Lung (tissue), 12 donors: ENCODE results near the gene ZNF771. TPM values are rescaled to one million over a fixed set of nuclear protein-coding genes. Genes with fewer than 3 reads are reported as not detected.

ENCODE experiments used
- ATAC-seq: fragments of 200-7000 bp; cut with Tn5 transposase; one replicate; pipeline ENCODE4 v1.9.1; 2020; ENCODE audit warnings: moderate number of reproducible peaks; ENCODE audit not compliant: insufficient read depth, low FRiP score
- DNase-seq, 3 donors: peaks; one replicate each; pipeline ENCODE4 v3.0.0-alpha.2; 2013 to 2017
- H3K27ac ChIP-seq, 2 donors: one replicate each; pipeline ENCODE4 v1.5.1; 2013; ENCODE audit warnings: mild to moderate bottlenecking in 2 of 2, moderate library complexity in 2 of 2, control low read depth in 1 of 2, inconsistent platforms in 1 of 2, low read depth in 1 of 2, low read length in 1 of 2
- H3K27me3 ChIP-seq, 3 donors: one replicate each; pipeline ENCODE4 v1.5.1; 2013; ENCODE audit warnings: low read length in 2 of 3; ENCODE audit not compliant: control insufficient read depth in 3 of 3, insufficient read depth in 3 of 3
- H3K36me3 ChIP-seq, 4 donors: one replicate each; pipeline ENCODE4 v1.5.1; 2013; ENCODE audit warnings: low read length in 4 of 4, mild to moderate bottlenecking in 1 of 4, moderate library complexity in 1 of 4; ENCODE audit not compliant: control insufficient read depth in 4 of 4, insufficient read depth in 4 of 4
- H3K4me1 ChIP-seq, 5 donors: one replicate each; pipeline ENCODE4 v1.5.1; 2013; ENCODE audit warnings: low read length in 5 of 5, mild to moderate bottlenecking in 2 of 5, moderate library complexity in 1 of 5; ENCODE audit not compliant: control insufficient read depth in 5 of 5, insufficient read depth in 5 of 5
- H3K4me3 ChIP-seq: one replicate; pipeline ENCODE4 v1.5.1; 2013; ENCODE audit warnings: mild to moderate bottlenecking, control low read depth, moderate library complexity
- H3K9ac ChIP-seq, 2 donors: one replicate each; pipeline ENCODE4 v1.5.1; 2013; ENCODE audit warnings: low read length in 2 of 2, control low read depth in 1 of 2; ENCODE audit not compliant: insufficient read depth in 1 of 2
- H3K9me3 ChIP-seq, 4 donors: one replicate each; pipeline ENCODE4 v1.5.1; 2013; ENCODE audit warnings: low read length in 3 of 4, mild to moderate bottlenecking in 1 of 4, moderate library complexity in 1 of 4; ENCODE audit not compliant: control insufficient read depth in 4 of 4, insufficient read depth in 3 of 4
- CTCF ChIP-seq: IDR thresholded peaks from 2 replicates; pipeline ENCODE4 v1.5.1; 2012; ENCODE audit warnings: mild to moderate bottlenecking; ENCODE audit errors: control extremely low read depth, extremely low read depth
- WGBS, 2 donors: extraction: QIAGEN DNeasy Blood & Tissue Kit; methylation state at CpG; one replicate each; pipeline ENCODE4 v1.1.7; 2013; 5-methylcytosine and 5-hydroxymethylcytosine counted together
- polyA plus RNA-seq, 2 donors: library from polyadenylated mRNA; stranded (reverse); fragments of 200-250 nt; gene quantifications; one replicate each; pipeline ENCODE4 v1.2.1, GENCODE V29; 2013
- total RNA-seq, 2 donors: library from RNA; depleted of rRNA in 1 of 2; stranded (reverse); fragments of >200 nt in 1 of 2; gene quantifications; one replicate each; pipeline ENCODE4 v1.2.1, GENCODE V29; 2014 to 2021
- donor health status: control.
- donor health status: control.
- donor health status: Bipolar disorder and iron deficiency.
- donor health status: healthy.
- donor health status: DM: yes; HTN: yes; CAD: no.

ZNF771 gene
- total and polyA plus RNA-seq, 4 donors, result 3.0 to 7.2 (median 4.3) TPM

GRCh38 chr16:30378236-30379157, 28.9 kb upstream of the ZNF771 start:
- no peak for TF ChIP-seq CTCF
- peak; percentile 98 for ATAC-seq
- Histone ChIP-seq H3K9me3 (no peaks in the 10 kb centered on the region), H3K4me3 (peak overlapping the region; percentile 60), H3K27me3 (no peaks in the 10 kb centered on the region), H3K36me3 (no peaks in the 10 kb centered on the region), H3K27ac (peak overlapping the region; percentile 92 to 98), H3K4me1 (peaks cover 0 to 8% (median 5%) of the 10 kb centered on the region in 5 donors), H3K9ac (peak overlapping the region; percentile 38 to 93)
- DNase-seq, result peak; percentile 99
- WGBS, 2 donors, result 1% methylated on average over 62 to 67 of the region's 67 CpGs

DNA sequence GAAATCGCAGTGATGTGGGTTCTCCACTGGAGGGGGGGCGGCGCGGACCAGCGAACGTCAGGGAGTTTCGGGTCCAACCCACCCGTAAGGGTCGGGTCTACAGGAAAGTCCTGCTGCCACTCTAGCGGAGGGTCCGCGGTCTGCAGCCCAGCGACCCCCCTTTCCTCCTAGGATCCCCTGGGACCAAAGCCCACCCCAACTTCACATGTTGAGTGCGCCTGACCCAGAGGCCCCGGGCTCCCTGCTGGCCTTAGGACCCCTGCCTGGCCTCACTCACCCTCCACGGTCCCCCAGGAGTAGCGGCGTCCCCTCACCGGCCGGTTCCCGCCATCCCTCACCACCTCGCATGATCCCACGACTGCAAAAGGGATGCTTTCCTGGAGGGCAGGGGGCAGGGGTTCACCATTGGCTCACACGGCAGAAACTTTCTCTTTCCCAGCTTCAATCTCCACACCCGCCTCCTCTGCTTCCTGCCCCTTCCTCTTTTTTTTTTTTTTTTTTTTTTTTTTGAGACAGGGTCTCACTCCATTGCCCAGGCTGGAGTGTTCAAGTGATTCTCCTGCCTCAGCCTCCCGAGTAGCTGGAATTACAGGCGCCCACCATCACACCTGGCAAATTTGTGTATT, 28.1 kb upstream of the ZNF771 start:
- Histone ChIP-seq H3K4me1 (peaks cover 0 to 12% (median 5%) of the 10 kb centered on the region in 5 donors), H3K27ac (peak overlapping the region; percentile 36 to 80), H3K9ac (peak overlapping the region in 1 of 2 donors; percentile 23), H3K9me3 (no peaks in the 10 kb centered on the region), H3K36me3 (no peaks in the 10 kb centered on the region), H3K4me3 (peak overlapping the region; percentile 60), H3K27me3 (no peaks in the 10 kb centered on the region)
- 22 to 31% methylated on average over 26 to 27 of the region's 27 CpGs for WGBS, 2 donors
- no peak for DNase-seq
- TF ChIP-seq CTCF, result no peak
- no peak for ATAC-seq

DNA sequence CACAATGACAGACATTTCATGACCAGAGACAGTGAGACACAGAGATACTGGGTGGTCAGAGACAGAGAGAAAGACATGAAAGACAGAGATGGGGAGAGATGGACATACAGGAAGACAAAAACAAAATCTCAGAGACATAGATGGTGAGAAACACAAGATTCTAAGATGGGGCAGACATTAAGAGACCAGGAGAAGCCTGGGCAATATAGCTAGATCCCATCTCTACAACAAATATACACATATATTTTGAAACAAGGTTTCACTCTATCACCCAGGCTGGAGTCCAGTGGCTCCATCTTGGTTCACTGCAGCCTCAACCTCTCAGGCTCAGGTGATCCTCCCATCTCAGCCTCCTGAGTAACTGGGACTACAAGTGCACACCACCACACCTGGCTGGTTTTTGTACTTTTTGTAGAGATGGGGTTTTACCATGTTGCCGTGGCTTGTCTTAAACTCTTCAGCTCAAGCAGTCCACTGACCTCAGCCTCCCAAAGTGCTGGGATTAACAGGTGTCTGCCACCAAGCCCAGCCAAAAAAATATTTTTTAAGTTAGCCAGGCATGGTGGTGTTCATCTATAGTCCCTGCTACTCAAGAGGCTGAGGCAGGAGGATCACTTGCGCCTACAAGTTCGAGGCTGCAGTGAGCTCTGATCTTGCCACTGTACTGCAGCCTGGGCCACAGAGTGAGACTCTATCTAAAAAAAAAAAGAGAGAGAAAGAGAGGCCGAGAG, 27.2 kb upstream of the ZNF771 start:
- WGBS, 2 donors, result 91 to 93% methylated on average over 4 of the region's 4 CpGs
- DNase-seq, result no peak
- no peak for TF ChIP-seq CTCF
- no peak for ATAC-seq
- no peak overlapping the region for H3K4me3 ChIP-seq
- no peak overlapping the region for H3K27ac ChIP-seq
- peaks cover 0 to 12% (median 5%) of the 10 kb centered on the region in 5 donors for H3K4me1 ChIP-seq
- H3K27me3 ChIP-seq, result no peaks in the 10 kb centered on the region
- no peaks in the 10 kb centered on the region for H3K36me3 ChIP-seq
- no peaks in the 10 kb centered on the region for H3K9me3 ChIP-seq
- H3K9ac ChIP-seq, result no peak overlapping the region
